Coronary artery (tissue), 2 donors: ENCODE measurements around the gene OSBPL1A.

ENCODE experiments used
- DNase-seq: peaks from one replicate; pipeline ENCODE4 v3.0.0-alpha.2; 2017; ENCODE audit warnings: low spot score
- H3K27ac ChIP-seq, 2 donors: fragments of 200-600 bp; sonication (generic); one replicate each; pipeline ENCODE4 v1.5.1; 2016 to 2019
- H3K4me3 ChIP-seq: fragments of 200-600 bp; sonication (generic); 2 replicates; pipeline ENCODE4 v1.5.1; 2016; ENCODE audit warnings: mild to moderate bottlenecking, moderate library complexity
- TF ChIP-seq, protein P1 (sequence below): fragments of 200-600 bp; sonication (generic); IDR thresholded peaks from one replicate; pipeline ENCODE4 v1.5.1; 2019; ENCODE audit warnings: antibody characterized with exemption

OSBPL1A gene

DNA sequence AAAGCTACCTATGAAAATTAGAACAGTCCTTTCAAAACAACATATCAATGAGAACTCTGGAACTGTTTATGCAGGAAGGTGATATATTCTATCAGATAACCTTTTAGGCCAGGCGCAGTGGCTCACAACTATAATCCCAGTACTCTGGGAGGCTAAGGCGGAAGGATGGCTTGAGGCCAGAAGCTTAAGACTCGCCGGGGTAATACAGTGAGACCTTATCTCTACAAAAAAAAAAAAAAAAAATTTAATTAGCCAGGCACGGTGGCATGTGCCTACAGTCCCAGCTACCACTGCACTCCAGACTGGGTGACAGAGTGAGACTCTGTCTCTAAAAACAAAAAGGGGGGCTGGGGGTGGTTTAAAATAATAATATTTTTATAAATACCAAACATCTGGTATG, 77.9 kb downstream of the OSBPL1A start:
- Histone ChIP-seq H3K27ac (no peak overlapping the region), H3K4me3 (no peak overlapping the region)
- TF ChIP-seq, protein P1, sequence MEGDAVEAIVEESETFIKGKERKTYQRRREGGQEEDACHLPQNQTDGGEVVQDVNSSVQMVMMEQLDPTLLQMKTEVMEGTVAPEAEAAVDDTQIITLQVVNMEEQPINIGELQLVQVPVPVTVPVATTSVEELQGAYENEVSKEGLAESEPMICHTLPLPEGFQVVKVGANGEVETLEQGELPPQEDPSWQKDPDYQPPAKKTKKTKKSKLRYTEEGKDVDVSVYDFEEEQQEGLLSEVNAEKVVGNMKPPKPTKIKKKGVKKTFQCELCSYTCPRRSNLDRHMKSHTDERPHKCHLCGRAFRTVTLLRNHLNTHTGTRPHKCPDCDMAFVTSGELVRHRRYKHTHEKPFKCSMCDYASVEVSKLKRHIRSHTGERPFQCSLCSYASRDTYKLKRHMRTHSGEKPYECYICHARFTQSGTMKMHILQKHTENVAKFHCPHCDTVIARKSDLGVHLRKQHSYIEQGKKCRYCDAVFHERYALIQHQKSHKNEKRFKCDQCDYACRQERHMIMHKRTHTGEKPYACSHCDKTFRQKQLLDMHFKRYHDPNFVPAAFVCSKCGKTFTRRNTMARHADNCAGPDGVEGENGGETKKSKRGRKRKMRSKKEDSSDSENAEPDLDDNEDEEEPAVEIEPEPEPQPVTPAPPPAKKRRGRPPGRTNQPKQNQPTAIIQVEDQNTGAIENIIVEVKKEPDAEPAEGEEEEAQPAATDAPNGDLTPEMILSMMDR = no peak
- DNase-seq = no peak

DNA sequence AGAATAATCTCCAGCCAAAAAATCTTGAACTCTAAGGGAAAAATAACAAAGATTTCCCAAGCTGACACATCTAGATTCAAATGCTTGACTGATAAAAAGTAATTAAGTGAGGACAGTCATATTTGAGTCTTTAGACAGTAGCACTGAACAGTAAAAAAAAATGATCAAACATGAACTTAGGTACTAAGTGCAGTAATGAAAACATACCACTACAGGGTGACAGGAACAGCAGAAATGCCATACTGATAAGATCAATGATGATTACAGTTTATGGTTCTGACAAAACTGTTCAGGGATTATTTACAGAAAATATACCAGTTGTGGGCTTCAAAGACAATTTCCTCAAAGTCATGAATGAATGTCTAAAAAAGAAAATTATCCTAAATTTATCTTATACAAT, 80.3 kb downstream of the OSBPL1A start:
- Histone ChIP-seq H3K4me3 (no peak overlapping the region), H3K27ac (no peak overlapping the region)
- no peak for DNase-seq
- TF ChIP-seq, protein P1 = no peak

DNA sequence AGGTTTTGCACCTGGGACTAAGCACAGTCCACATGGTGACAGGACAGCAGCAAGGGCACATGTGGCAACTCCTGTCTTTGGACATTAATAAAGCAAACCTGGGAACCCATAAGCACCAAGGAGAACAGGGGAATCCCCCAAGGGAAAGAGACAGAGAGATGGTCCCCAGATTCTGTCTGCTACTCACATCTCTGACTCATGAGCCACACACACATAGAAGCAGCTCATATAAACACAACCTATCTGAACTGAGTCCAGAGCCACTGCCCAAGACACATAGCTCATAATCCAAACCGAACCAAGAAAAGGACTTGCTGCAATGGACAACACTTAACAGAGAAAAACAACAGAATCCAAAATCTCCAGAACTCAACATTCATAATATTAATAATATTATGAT, 82.5 kb downstream of the OSBPL1A start:
- H3K4me3 ChIP-seq = no peak overlapping the region
- no peak overlapping the region for H3K27ac ChIP-seq
- no peak for DNase-seq
- TF ChIP-seq, protein P1 = no peak

DNA sequence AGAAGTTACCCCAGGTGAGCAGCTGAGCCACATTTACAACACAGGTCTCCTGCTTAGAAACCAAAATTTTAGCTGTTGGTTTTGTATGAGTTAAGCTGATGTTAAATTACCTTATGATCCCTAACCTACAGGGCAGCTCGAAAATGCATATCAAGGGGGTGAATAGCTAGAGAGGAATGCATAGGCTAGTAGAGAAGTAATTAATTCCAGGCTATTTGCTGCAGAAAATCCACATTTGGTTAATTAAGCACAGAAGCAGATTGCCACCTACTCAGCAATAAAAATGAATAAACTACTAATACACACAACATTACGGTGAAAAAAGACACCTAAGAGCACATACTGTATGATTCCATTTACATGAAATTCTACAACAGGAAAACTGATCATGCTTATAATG, 91.4 kb downstream of the OSBPL1A start:
- DNase-seq = no peak
- Histone ChIP-seq H3K4me3 (no peak overlapping the region), H3K27ac (no peak overlapping the region)
- TF ChIP-seq, protein P1 = no peak

DNA sequence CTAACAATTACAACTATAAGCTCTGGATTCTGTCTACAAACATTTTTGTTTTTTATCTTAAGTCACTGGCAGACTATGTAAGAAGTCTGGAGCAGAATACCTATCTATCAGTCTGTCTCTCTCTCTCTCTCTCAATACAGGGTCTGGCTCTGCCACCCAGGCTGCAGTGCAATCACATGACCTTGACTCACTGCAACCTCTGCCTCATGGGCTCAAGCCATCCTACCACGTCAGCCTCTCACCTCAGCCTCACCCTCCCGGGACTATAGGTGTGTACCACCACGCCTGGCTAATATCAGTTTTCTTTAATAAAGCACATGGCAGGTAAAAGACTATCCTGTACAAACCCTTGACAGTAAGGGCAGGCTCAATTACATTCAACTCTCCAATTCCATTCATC, 96.9 kb downstream of the OSBPL1A start:
- no peak for DNase-seq
- H3K27ac ChIP-seq = no peak overlapping the region
- TF ChIP-seq, protein P1 = no peak
- no peak overlapping the region for H3K4me3 ChIP-seq

DNA sequence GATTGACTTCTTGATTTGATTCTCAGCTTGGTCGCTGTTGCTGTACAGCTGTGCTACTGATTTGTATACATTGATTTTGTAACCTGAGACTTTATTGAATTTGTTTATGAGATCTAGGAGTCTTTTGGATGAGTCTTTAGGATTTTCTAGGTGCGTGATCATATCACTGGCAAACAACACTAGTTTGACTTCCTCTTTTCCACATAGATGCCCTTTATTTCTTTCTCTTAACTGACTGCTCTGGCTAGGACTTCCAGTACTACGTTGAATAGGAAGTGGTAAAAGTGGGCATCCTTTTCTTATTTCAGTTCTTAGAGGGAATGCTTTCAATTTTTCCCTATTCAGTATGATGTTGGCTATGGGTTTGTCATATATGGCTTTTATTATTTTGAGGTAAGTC, 101.3 kb downstream of the OSBPL1A start:
- Histone ChIP-seq H3K27ac (no peak overlapping the region), H3K4me3 (no peak overlapping the region)
- no peak for DNase-seq
- TF ChIP-seq, protein P1 = no peak

DNA sequence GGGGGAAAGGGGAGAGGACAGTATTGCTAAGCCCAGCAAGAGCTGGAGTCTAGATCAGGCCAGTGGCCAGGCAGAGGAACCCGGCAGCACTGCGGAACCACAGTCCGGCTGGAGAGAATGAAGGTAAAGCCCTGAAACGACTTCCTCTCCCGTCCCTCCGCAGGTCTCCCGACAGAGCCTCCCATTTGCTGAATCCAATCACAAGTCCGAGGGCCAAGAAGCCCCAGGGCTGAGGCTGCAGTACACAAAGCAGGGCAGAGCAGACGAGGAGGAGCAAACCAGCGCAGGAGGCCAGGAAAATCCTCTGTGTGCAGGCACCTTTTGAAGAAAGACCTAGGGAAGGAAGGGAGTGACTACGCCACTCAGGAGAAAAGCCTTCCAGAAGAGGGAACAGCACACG, 104.4 kb downstream of the OSBPL1A start:
- TF ChIP-seq, protein P1 = no peak
- no peak for DNase-seq
- no peak overlapping the region for H3K4me3 ChIP-seq
- no peak overlapping the region for H3K27ac ChIP-seq
